SK-N-SH (cell line): ENCODE results near the gene IKZF2.

Source experiments
- GATA2 ChIP-seq: sonication (generic); formaldehyde crosslinking; IDR thresholded peaks from 2 replicates; pipeline ENCODE4 v1.5.0; 2020; ENCODE audit warnings: mild to moderate bottlenecking, missing genetic modification reagents
- JUND ChIP-seq: IDR thresholded peaks from 2 replicates; pipeline ENCODE4 v1.4.0; 2012
- TF ChIP-seq, protein P1 (sequence below): fragments of 200-600 bp; sonication (generic); IDR thresholded peaks from 2 replicates; pipeline ENCODE4 v1.6.1; 2017; ENCODE audit warnings: antibody characterized with exemption, mild to moderate bottlenecking, moderate library complexity

DNA sequence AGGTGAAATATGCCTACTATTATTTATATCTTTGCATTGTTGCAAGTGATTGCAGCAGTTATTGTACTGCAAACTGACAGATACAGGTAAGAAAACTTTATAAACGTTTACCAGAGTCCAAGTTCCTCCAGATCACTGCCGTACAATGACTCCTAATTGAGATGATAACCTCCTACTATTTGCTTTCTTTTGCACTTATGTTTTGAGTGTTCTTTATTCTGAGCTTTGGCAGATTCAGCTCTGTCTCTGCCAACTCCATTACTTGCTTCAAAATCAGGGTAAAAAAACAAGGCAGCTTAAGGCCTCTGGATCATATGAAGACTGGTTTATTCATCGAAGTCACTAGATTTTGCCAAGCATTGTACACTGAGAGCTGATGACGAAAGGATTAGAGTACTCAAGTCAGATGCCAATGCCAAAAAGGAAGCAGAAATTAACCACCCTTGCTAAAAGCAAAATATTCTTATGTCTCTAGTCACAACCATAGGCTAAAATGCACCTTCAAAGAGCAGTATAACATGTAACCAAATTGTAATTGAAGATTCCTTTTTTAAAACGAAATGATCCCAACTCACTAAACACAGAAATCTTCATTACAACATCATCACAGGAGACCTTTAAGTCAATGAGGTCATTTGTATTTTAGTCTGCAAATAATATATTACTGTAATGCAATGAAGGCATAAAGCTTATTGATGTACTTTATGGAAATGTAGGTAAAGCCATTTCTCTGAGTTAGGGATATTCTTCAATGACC, 10.5 kb upstream of the IKZF2 start:
- TF ChIP-seq, protein P1, sequence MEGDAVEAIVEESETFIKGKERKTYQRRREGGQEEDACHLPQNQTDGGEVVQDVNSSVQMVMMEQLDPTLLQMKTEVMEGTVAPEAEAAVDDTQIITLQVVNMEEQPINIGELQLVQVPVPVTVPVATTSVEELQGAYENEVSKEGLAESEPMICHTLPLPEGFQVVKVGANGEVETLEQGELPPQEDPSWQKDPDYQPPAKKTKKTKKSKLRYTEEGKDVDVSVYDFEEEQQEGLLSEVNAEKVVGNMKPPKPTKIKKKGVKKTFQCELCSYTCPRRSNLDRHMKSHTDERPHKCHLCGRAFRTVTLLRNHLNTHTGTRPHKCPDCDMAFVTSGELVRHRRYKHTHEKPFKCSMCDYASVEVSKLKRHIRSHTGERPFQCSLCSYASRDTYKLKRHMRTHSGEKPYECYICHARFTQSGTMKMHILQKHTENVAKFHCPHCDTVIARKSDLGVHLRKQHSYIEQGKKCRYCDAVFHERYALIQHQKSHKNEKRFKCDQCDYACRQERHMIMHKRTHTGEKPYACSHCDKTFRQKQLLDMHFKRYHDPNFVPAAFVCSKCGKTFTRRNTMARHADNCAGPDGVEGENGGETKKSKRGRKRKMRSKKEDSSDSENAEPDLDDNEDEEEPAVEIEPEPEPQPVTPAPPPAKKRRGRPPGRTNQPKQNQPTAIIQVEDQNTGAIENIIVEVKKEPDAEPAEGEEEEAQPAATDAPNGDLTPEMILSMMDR = no peak
- TF ChIP-seq JUND (no peak), GATA2 (CRISPR knock-in tag) (no peak)
